Measurements from ENCODE around the gene CYP11A1. TPM values are rescaled to one million over a fixed set of nuclear protein-coding genes. Genes with fewer than 3 reads are reported as not detected.

Gene CYP11A1
- polyA plus RNA-seq, 4 donors, result 1.2 to 1.9 (median 1.6) TPM

DNA sequence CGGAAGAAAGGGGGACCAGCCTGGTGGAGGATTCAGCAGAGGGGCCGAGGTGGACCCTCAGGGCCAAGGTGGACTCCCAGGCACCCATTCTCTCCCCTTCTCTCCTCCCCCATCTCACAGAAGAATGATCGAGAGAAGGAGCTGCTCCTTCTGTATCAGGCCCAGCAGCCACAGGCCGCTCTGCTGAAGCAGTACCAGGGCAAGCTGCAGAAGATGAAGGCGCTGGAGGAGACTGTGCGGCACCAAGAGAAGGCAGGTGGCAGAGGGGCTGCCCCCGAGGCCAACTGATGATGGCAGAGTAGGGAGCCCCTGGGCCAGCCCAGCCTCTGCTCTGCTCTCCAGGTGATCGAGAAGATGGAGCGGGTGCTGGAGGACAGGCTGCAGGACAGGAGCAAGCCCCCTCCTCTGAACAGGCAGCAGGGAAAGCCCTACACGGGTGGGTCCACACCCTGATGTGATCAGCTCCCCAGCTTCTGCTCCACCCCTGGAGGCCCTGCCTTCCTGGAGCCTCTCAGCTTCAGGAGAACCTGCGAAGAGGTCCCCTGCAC, 36.5 kb downstream of the CYP11A1 start:
- DNase-seq (ENCODE audit: low read depth in 4 of 4, low spot score in 2 of 4), result no peak

DNA sequence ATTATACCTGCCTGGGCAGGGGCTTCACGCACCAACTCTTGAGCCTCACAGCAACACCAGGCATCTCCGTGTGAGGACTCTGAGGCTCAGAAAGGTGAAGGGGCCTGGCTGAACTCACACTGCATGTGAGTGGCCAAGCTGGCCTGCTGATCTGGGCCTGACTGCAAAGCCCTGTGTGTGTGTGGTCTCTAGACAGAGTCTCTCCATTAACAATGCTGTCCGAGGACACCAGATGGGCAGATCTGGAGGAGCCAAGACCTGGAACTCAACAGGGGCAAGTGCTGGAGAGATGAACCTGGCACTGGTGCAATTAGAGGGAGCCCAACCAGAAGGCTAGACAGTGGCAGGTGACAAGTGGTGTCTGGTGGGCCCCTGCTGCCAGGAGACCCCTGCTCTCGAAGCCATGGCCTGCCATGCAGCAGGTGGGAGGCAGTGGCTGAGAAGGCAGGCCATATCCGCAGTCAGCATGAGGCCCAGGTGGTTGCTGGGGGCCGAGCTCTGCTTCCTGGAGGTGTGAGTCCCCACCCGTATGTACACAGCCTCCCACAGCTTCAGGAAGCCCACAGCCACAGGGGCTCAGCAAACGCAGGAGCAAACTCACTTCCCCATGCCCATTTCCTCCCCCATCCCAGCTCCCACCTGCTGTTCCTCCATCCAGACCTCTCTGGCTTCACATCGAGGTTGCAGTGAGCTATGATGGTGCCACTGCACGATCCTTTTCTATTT, 39.0 kb downstream of the CYP11A1 start:
- DNase-seq (ENCODE audit: low read depth in 4 of 4, low spot score in 2 of 4), result no peak

DNA sequence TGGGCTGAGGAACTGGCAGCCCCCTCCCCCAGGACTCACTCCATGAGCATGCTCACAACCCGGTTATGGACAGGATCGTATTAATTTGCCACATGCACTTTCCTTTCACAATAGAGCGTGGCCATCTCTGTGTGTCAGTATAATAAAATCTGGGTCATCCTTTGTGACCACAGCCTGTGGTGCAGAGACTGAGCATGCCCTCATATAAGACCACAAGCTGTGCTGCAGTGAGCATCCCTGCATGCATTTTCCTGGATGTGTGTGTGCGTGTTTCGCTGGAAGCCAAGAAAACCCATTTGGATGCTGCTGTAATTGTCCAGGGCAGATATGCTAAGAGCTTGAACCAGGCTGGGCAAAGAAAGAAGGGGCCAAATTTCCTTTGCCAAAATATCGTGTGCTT, 39.7 kb downstream of the CYP11A1 start:
- no peak for DNase-seq (ENCODE audit: low read depth in 4 of 4, low spot score in 2 of 4)

DNA sequence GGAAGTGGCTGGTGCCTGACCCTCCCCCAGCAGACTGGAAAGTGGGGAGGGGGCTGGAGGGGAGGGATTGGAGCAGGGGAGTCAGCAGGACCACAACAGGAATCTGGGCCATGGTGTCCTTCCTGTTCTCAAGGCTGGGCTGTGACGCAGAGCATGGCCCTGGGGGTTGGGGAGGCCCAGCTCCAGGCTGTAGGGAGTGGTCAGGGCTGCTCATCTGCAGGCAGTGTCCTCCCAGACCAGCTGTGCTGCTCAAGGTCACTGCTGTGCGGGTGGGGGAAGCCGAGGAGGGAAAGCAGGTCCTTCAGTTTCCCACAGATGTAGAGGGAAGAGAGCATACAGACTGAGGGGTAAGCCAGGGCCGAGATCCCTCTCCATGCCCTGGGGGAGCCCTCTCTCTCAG, 40.7 kb downstream of the CYP11A1 start:
- no peak for DNase-seq (ENCODE audit: low read depth in 4 of 4, low spot score in 2 of 4)

DNA sequence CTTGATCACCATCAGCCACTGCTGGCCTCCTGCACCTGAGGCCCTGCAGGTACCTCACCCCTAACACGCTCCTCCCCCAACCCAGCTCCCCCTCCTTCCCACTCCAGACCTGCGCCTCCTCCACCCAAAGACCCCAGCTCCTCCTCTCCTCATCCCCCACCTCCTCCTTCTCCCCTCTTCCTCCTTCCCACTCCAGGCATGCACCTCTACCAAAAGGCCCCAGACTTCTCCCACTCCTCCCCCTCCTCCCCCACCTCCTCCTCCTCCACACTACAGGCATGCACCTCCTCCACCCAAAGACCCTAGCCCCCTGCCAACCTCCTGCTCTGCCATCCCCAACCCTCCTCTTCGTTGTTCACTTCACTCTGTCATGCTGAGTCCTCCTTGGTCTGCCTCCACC, 42.7 kb downstream of the CYP11A1 start:
- DNase-seq (ENCODE audit: low read depth in 4 of 4, low spot score in 2 of 4), result no peak

GRCh38 chr15:74322558-74323180, 44.8 kb downstream of the CYP11A1 start:
- no peak for DNase-seq (ENCODE audit: low read depth in 4 of 4, low spot score in 2 of 4)

DNA sequence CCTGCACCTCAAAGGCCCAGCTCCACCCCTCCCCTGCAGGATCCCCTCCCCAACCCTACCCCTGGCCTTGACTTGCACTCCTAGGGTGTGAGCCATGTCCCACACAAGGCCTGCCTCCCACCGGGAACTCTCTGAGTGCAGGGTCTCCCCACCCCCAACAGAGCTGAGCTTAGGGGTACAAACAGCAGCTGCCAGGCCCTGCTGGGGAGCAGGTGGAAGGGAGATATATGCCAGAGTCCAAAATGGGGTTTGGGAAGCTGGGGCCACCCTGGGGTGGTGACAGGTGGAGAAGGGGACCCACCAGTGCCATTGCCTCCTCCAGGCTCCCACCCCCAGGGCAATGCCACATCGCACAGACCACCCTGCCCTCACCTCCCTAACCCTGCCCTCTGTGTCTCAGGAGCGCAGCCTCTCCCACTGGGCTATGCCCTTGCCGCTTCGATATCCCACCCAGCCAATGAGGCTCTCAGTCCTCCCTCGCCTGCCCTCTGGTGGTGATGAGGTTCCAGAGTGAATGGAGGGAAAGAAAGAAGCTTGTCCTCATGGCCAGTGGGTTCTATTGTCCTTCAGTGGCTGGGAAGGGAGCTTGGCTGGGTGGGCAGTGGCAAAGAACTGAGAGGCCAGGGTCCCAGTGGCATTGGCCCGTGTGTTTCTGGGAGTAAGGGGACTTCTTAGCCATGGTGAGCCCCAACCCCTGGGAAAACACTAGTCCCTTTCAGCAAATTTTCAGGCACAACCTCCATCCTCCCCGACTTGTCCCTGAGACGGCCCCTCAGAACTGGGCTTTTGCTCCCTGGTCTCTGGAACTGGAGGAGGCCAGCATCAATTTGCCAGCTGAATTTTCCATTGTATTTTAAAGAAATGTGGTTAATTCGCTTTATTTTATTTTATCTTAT, 46.8 kb downstream of the CYP11A1 start:
- no peak for DNase-seq (ENCODE audit: low read depth in 4 of 4, low spot score in 2 of 4)

DNA sequence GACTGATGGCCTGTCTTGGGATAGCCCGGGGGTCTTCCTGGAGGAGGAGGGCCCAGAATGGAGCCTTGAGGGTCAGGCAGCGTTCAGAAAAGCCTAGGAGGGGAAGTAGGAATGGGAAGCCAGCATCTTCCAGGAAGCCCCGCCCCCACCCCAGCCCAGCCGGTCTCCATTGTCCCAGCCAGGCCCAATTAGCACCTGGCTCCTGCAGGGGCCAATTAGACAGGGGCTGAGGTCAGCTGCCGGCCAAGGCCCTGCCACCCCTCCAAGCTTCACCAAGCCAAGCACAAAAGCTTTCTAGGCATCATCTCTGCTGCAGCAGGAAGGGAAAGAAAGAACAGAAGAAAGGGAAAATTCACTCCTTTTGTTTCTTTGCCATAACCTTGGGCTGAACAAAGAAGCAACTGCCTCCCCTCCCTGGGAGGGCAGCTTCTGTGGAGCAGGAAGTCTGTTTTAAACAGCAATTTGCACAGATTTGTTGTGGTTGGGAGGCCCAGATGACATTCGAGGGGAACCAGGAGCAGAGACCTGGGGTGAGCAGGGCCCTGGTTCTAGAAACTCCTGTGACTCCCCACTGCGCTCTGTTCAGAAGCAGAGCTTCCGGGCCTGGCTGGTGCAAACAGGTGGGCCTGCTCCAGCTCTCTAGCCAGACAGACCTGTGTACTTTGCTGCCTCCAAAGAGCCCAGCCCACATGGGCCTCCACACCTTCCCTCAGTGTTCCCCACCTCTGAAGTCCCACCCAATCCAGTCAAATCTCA, 47.7 kb downstream of the CYP11A1 start:
- DNase-seq (ENCODE audit: low read depth in 4 of 4, low spot score in 2 of 4), result no peak

DNA sequence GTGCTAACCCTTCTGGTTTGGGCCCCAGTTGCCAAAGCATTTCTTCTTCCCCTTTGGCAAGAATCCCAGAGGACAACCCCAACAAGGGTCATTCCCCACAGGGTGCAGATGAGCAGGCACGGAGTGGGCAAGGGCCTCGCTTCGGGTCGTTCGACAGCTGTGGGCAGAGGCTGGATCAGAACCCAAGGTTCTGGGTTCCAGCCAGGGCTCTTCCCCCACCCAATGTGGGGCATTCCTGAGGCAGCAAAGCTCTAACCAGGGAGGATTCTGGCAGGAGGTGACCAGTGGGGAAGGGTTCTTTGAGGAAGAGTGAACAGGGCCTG, 48.3 kb downstream of the CYP11A1 start:
- no peak for DNase-seq (ENCODE audit: low read depth in 4 of 4, low spot score in 2 of 4)

GRCh38 chr15:74318376-74319137, 48.9 kb downstream of the CYP11A1 start:
- no peak for DNase-seq (ENCODE audit: low read depth in 4 of 4, low spot score in 2 of 4)

DNA sequence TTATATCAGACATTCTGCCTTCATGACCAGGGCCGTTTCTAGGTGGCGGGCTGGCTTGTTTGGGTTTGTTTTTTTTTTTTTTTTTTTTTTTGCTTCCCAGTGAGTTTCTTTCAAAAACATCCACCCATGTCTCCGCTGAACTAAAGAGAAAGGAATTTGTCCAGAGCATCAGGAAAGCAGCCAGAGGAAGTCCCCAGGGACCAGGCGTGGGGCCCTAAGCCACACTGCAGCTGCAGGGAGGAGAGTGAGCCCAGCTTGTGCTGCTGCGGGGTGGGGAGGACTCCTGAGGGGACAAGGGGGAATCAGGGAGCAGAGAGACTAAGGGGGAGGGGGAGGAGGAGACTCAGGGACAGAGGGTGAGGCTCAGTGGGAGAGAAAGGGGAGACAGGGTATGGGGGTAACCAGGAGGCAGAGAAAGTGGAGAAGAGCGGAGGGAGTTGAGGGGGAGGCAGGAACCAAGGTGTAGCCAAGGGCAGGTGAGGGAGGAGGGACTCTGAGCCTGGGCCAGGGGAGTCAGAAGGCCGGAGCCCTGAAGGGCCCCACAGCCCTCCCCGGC, 49.5 kb downstream of the CYP11A1 start:
- DNase-seq (ENCODE audit: low read depth in 4 of 4, low spot score in 2 of 4), result peak in 3 of 4 donors; percentile 57 to 69 (median 65)

GRCh38 chr15:74316141-74316540, 51.3 kb downstream of the CYP11A1 start:
- DNase-seq (ENCODE audit: low read depth in 4 of 4, low spot score in 2 of 4), result no peak

DNA sequence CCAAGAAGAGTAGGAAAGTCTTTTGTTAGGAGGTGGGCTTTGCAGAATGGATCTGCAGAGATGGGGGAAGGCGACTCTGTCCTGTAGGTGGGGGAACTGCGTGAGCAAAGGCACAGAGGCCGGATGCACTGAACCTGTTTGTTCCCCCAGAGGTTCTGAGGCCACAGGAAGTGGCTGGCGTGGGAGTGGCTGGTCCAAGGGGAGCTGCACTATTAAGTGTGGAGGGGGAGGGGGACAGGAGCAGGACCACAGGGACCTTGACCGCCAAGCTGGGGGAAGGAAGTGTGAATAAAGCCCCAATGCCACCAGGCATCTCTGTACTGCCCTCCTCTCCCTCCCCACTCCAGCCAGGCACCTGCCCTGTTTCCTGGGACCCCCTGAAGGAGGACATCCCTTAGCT, 51.8 kb downstream of the CYP11A1 start:
- DNase-seq (ENCODE audit: low read depth in 4 of 4, low spot score in 2 of 4), result no peak

- DNase-seq (ENCODE audit: low read depth in 4 of 4, low spot score in 2 of 4), result no peak
These were observed 52.5 kb downstream of the CYP11A1 start for GRCh38 chr15:74314795-74315438.

DNA sequence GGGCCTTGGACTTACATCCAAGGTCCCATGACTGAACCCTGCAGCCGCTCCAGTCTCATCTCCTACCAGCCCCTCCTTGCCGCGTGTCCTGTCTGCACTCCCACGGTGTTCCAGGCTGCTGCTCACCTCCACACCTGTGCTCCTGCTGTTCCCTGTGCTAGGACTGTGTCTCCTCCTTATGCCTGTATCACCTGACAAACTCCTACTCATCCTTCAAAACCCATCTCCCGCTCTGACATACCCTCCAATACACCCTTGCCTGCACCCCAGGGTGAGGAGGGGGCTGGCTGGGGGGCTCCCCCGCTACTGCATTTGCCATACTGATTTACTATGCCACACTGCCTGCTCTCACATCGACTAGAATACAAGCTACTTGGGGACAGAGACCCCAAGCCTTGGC, 53.6 kb downstream of the CYP11A1 start:
- DNase-seq (ENCODE audit: low read depth in 4 of 4, low spot score in 2 of 4), result no peak

- no peak for DNase-seq (ENCODE audit: low read depth in 4 of 4, low spot score in 2 of 4)
These were observed 54.9 kb downstream of the CYP11A1 start for GRCh38 chr15:74312445-74313007.

- DNase-seq (ENCODE audit: low read depth in 4 of 4, low spot score in 2 of 4), result no peak
These were observed 55.6 kb downstream of the CYP11A1 start for GRCh38 chr15:74311734-74312444.

Data from left renal cortex interstitium (tissue), 4 donors.